Pons (tissue), 1 donor: ENCODE data around the gene HIP1R.

Experiments used
- DNase-seq: peaks from one replicate; pipeline ENCODE4 v3.0.0-alpha.2; 2016; ENCODE audit warnings: low spot score

The HIP1R gene

GRCh38 chr12:122847921-122848421 lies 12.7 kb downstream of the HIP1R start:
- DNase-seq: peak; percentile 86

GRCh38 chr12:122848471-122849351 lies 13.5 kb downstream of the HIP1R start:
- no peak for DNase-seq

GRCh38 chr12:122849352-122850047 lies 14.2 kb downstream of the HIP1R start:
- DNase-seq: peak; percentile 81

- no peak for DNase-seq
Measured at GRCh38 chr12:122850048-122850445, 14.8 kb downstream of the HIP1R start.

- DNase-seq: no peak
Measured at GRCh38 chr12:122850695-122851350, 15.6 kb downstream of the HIP1R start.

GRCh38 chr12:122851820-122852219 lies 16.6 kb downstream of the HIP1R start:
- no peak for DNase-seq

GRCh38 chr12:122852336-122853275 lies 17.3 kb downstream of the HIP1R start:
- peak; percentile 94 for DNase-seq

- no peak for DNase-seq
Measured at GRCh38 chr12:122853582-122854245, 18.5 kb downstream of the HIP1R start.

- no peak for DNase-seq
Measured at GRCh38 chr12:122854554-122854953, 19.3 kb downstream of the HIP1R start.

- no peak for DNase-seq
Measured at GRCh38 chr12:122855071-122855829, 20.0 kb downstream of the HIP1R start.

GRCh38 chr12:122855928-122856831 lies 20.9 kb downstream of the HIP1R start:
- DNase-seq: no peak

GRCh38 chr12:122856999-122857671 lies 21.9 kb downstream of the HIP1R start:
- DNase-seq: no peak

GRCh38 chr12:122858171-122858570 lies 22.9 kb downstream of the HIP1R start:
- no peak for DNase-seq

GRCh38 chr12:122858591-122859302 lies 23.5 kb downstream of the HIP1R start:
- DNase-seq: no peak

GRCh38 chr12:122859303-122860039 lies 24.2 kb downstream of the HIP1R start:
- no peak for DNase-seq

GRCh38 chr12:122860040-122860853 lies 25.0 kb downstream of the HIP1R start:
- peak; percentile 84 for DNase-seq
